ENCODE measurements around the gene PYGB.

PYGB gene

GRCh38 chr20:25288291-25289181 lies 40.7 kb downstream of the PYGB start:
- no peak for DNase-seq (ENCODE audit: low read depth in 1 of 2, low spot score in 1 of 2)
- no peak for TF ChIP-seq JUND (IDR thresholded peaks at IDR 0.05; ENCODE audit: low read depth)
- in situ Hi-C loops (cut with HindIII; ENCODE audit: low pct_unique_long_range_greater_than_20kb, low sequenced_read_pairs) = no loop called here

- in situ Hi-C loops (cut with HindIII; ENCODE audit: low pct_unique_long_range_greater_than_20kb, low sequenced_read_pairs) = no loop called here
- TF ChIP-seq JUND (IDR thresholded peaks at IDR 0.05; ENCODE audit: low read depth) = no peak
- DNase-seq (ENCODE audit: low read depth in 1 of 2, low spot score in 1 of 2) = no peak
Observed at GRCh38 chr20:25289886-25290597, 42.2 kb downstream of the PYGB start.

GRCh38 chr20:25290646-25291431 lies 43.0 kb downstream of the PYGB start:
- in situ Hi-C loops (cut with HindIII; ENCODE audit: low pct_unique_long_range_greater_than_20kb, low sequenced_read_pairs) = no loop called here
- no peak for DNase-seq (ENCODE audit: low read depth in 1 of 2, low spot score in 1 of 2)
- no peak for TF ChIP-seq JUND (IDR thresholded peaks at IDR 0.05; ENCODE audit: low read depth)

GRCh38 chr20:25291432-25292133 lies 43.7 kb downstream of the PYGB start:
- in situ Hi-C loops (cut with HindIII; ENCODE audit: low pct_unique_long_range_greater_than_20kb, low sequenced_read_pairs) = no loop called here
- TF ChIP-seq JUND (IDR thresholded peaks at IDR 0.05; ENCODE audit: low read depth) = no peak
- DNase-seq (ENCODE audit: low read depth in 1 of 2, low spot score in 1 of 2) = no peak

- in situ Hi-C loops (cut with HindIII; ENCODE audit: low pct_unique_long_range_greater_than_20kb, low sequenced_read_pairs) = no loop called here
- no peak for DNase-seq (ENCODE audit: low read depth in 1 of 2, low spot score in 1 of 2)
- TF ChIP-seq JUND (IDR thresholded peaks at IDR 0.05; ENCODE audit: low read depth) = no peak
Observed at GRCh38 chr20:25292176-25292891, 44.4 kb downstream of the PYGB start.

- DNase-seq (ENCODE audit: low read depth in 1 of 2, low spot score in 1 of 2) = no peak
- in situ Hi-C loops (cut with HindIII; ENCODE audit: low pct_unique_long_range_greater_than_20kb, low sequenced_read_pairs) = no loop called here
- TF ChIP-seq JUND (IDR thresholded peaks at IDR 0.05; ENCODE audit: low read depth) = no peak
Observed at GRCh38 chr20:25293507-25293906, 45.6 kb downstream of the PYGB start.

GRCh38 chr20:25293910-25294458 lies 46.1 kb downstream of the PYGB start:
- no peak for TF ChIP-seq JUND (IDR thresholded peaks at IDR 0.05; ENCODE audit: low read depth)
- in situ Hi-C loops (cut with HindIII; ENCODE audit: low pct_unique_long_range_greater_than_20kb, low sequenced_read_pairs) = no loop called here
- DNase-seq (ENCODE audit: low read depth in 1 of 2, low spot score in 1 of 2) = no peak

- in situ Hi-C loops (cut with HindIII; ENCODE audit: low pct_unique_long_range_greater_than_20kb, low sequenced_read_pairs) = no loop called here
- DNase-seq (ENCODE audit: low read depth in 1 of 2, low spot score in 1 of 2) = peak in 1 of 2 experiments; percentile 41
Observed at GRCh38 chr20:25294459-25295385, 46.8 kb downstream of the PYGB start.

GRCh38 chr20:25295386-25296093 lies 47.7 kb downstream of the PYGB start:
- peak; percentile 75 to 89 for DNase-seq (ENCODE audit: low read depth in 1 of 2, low spot score in 1 of 2)
- TF ChIP-seq JUND (IDR thresholded peaks at IDR 0.05; ENCODE audit: low read depth) = no peak
- in situ Hi-C loops (cut with HindIII; ENCODE audit: low pct_unique_long_range_greater_than_20kb, low sequenced_read_pairs) = no loop called here

More at GRCh38 chr20:25294459-25295385, 46.8 kb downstream of the PYGB start:
- TF ChIP-seq JUND (IDR thresholded peaks at IDR 0.05; ENCODE audit: low read depth) = no peak

Data from T47D (cell line).